MM.1S (cell line): ENCODE measurements around the gene CHMP6.

Experiments
- CTCF ChIP-seq: fragments of 300-600 bp; sonication (generic); IDR thresholded peaks from 2 replicates; pipeline ENCODE4 v1.5.1; 2016; ENCODE audit warnings: antibody characterized with exemption, low read length, mixed read lengths
- EZH2 ChIP-seq: fragments of 300-600 bp; sonication (generic); optimal IDR thresholded peaks from 2 replicates; pipeline ENCODE3; 2017; ENCODE audit warnings: low read depth, mild to moderate bottlenecking, antibody characterized with exemption, low read length, mixed read lengths
- EZH2phosphoT487 ChIP-seq: fragments of 300-600 bp; sonication (generic); IDR thresholded peaks from 2 replicates; pipeline ENCODE4 v1.6.1; 2018; ENCODE audit warnings: antibody characterized with exemption, low read length

DNA sequence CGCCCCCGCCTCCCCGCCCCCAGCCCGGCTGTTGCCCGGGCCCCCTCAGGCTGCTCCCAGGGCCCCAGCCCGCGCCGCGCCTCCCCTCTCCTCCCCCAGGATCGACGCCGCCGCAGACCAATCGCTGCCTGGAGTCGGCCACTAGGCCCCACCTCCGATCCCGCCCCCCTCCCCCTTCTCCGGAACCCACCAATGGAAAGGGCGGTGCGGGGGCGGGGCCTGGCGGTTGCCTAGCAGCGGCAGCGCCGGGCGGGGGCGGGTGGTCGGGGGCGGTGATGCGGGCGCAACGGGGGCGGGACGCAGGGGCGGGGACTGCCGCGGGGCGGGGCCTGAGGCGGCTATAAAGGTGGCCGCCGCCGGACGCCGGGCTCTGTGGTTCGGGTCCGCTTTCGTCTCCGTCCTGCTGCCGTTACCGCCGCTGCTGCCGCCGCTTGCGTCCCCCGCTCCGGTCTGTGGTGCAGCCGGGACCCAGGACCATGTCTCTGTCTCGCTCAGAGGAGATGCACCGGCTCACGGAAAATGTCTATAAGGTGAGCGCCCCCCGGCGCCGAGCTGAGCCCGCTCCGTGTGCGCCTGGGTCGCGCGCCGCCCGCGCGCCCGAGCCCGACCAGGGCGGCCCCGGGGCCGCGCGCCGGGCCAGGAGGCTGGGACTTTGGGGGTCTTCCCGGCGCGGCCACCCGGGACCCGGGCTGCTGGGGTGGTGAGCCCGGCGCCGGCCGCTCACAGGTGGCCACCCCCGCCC lies 43.3 kb downstream of the CHMP6 start, which contains the start of gene BAIAP2:
- no peak for TF ChIP-seq CTCF
- TF ChIP-seq EZH2: no peak
- TF ChIP-seq EZH2phosphoT487: no peak
